Activated CD8-positive, alpha-beta memory T cell treated with anti-CD3 and anti-CD28 coated beads for 1 hour (primary cell): ENCODE measurements around the gene MGST2.

ENCODE experiments used
- DNase-seq, 2 donors: peaks; one replicate each; pipeline ENCODE4 v3.0.0-alpha.2; 2020; ENCODE audit warnings: low read depth in 1 of 2; ENCODE audit errors: extremely low read depth in 1 of 2

The MGST2 gene

DNA sequence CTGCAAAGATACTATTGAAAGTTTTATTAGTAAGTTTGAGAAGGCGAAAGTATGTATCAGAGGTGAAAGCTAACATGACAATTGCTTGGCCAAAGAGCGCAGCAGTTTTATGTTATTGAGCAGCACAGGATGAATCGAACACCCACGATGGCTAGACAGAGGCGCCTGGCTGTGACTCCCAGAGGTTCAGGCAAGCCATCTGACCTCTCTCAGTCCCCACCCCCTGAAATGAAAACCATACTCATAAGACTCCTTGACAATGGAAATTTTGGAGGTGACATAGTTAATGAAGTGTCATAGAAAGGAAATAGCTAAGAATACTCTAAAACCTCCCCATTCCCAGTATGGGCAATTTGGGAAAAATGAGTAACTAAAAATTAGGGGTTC is 70.6 kb downstream of the MGST2 start:
- DNase-seq: no peak

DNA sequence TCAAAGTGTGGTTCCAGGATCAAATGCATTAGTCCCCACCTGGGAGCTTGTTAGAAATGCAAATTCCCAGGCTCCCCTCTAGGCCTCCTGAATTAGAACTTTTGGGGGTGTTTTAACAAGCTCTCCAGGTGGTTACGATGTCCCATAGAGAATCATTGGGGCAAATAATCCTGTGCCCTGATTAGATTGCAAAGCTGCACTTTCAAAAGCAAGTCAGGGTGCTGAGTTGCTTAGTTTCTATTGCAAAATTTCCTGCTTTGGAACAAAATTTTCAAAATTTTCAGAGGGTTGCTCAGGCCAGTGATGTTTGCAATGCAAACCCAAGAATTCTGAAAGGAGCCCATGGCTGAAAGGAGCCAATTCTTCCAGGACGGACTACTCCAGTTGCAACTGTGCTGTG is 71.0 kb downstream of the MGST2 start:
- no peak for DNase-seq

DNA sequence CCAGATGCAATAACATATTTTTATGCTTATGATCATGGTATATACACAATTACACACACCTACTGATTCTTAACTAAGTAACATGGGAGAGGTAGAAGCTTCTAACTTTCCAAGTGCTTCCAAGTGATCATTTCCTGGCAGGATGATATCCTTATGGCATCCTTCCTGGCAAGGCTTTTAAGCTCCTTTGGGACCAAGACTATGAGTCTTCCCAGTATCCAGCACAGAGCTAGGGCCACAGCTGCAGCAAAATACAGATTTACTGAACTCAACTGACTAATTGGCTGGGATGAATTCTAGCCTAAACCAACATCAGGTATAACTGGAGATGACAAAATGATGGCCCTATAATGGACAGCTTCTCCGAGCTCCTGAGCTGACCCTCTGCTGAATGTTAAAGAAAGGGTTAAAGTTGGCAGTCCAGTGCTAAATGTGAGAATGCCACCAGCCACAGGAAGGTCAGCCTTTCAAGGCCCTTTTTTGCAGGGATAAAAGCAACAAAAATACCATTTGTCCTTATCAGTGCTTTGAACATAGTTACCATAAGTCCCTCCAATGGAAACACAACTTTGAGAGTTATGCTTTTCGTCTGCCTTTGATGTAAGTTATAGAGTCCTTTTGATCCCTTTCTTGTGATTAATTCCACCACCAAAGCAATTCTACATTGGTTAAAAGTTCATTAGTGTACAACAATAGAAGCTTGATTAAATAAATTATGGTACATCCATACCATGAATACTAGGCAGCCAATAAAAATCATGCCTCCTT is 73.4 kb downstream of the MGST2 start:
- DNase-seq: no peak

DNA sequence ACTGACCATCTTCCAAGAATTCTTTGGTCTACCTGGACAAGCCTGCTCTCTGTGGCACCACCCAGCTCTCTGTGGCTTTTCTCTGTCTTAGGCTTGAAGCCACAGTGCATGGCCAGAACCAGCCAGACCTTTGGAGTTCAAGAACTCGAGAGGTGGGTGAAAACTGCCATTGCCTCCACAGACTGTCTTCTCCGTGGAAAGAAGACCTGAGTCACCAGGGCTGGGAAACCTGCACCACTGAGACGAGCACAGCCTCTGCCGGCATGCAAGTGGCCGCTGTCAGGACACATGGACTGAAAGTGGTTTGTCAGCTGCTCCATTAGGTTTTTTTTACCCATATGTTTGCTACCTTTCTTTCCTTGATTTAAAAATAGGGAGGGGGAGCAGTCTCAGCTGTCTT is 74.5 kb downstream of the MGST2 start:
- DNase-seq: no peak

DNA sequence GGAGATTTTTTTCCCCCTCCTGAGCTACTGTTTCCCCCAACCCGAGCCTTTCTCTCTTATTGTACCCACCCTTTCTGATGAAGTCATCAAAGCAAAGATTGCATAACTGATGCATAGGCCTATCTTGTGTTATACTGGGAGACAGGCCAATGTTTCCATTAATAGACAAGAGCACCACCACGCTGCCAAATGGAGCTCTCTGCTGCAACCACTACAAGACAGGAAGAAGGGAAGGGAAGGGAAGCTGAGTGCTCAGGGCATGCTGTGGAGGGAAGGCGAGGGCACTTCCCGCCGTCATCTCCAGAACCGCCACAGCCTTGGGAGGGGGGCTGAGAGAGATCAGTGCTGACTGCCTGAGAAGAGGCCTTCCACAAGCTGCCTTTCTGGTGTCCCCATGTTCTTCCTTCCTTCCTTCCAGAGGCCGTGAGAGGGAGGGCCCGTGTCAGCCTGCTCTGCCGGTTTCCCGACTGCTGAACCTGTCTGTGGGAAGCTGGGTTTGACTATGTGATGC is 75.0 kb downstream of the MGST2 start:
- no peak for DNase-seq

DNA sequence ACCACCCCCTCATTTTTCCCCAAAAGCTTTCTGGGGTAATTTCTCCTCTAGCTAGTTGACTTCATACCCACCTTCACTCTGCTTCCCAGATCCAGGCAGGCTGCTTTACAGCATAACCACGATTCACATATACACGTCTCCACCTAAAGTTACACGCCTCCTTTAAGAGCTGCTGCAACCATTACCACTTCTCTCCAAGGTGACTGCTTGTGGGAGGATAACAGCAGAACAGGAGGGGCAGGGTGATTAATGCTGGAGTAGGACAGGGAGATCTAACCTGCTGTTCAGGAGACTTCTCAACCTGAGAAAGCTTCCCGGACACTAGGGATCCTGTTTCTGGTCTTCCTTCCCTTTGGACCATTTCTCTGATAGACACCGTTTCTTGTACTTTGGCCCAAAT is 77.4 kb downstream of the MGST2 start:
- no peak for DNase-seq

DNA sequence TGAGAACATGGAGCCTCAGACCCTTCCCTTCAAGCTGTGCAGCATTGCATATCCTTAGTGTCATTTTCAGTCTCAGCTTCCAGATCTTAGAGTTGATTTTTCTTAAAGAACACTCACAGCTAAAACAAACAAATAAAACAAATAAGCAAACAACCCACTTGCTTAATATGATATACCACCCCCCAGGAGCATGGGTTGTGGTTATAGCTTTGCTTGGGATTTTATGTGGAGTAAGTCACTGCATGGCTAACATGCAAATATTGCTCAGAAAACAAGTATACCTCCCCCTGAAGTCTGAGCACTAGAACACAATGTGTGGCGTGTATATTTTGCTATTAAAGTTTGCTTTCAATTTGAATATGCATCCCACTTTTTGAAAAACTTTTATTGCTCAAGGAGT is 78.6 kb downstream of the MGST2 start:
- no peak for DNase-seq

DNA sequence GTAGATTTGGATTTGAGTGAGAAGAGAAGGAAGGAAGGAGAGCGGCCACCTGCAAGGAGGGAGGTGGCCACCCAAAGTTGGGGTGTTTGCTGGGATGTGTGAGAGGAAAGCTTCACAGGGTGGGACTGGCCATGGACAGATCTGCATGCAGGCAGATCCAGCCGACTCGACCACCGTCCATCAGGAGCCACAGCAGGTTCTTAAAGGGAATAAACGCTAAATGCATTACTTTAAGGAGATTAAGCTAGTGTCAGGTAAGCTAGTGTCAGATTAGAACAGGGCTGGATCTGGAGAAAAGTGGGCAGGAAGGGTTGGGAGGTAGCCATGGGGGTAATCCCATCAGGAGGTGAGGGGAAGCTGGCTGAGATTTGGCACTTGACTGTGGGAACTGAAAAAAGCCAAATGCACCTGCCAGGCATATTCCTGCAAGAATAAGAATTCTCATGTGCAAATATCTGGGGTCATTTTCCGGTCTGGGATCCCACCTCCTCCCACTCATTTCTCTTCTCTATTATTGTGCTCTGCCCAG is 79.6 kb downstream of the MGST2 start:
- no peak for DNase-seq

DNA sequence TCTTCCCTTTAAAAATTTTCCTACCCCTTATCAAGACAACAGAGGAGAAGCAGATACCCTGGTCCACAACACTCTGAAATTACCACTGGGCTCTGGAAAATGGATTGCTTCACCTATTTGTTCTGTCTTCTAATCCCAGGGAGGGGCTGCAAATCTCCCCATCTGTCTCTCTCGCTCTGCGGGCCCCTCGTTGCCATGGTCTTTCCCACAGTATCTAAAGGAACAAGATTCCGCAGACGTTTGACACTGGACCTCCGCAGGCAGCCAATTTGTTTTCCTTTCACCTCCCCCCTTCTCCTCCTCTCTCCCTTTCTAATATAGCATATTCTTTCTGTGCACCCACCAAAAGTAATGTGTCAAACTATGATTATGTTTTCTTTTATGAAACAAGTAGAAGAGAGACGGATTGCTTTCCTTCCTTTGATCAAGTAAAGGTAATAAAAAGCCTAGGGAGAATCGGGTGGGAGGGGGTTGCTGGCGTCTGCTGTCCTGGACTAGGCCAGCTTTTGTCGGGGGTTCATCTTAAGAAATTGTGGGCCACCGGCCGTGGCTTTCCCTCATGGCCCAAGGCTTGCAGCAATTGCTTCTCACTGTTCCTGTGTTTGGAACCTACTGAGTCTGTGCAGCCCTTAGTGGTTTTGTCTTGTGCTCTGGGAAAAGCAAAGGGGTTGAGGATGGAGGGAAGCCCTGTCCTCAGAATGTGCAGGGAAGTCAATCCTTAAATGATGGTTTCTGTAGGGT is 81.0 kb downstream of the MGST2 start:
- no peak for DNase-seq

DNA sequence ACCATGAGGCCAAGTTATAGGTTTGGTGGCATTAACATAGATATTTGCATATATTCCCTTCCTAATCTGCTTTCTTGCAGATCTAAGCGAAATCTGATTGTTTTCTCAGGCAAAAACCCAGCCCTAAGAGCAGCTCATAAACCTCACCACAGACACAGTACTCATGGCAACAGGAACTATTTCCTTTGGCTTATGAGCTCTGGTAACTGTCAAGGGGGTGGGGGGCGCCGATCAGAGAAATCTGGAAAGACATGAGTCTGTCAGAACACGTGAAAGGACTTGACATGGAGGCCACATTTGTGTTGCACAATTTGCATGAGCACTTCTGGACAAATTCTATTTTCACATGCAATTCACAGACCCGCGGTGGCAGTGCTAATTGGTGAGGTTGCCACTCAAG is 83.7 kb downstream of the MGST2 start:
- DNase-seq: no peak

DNA sequence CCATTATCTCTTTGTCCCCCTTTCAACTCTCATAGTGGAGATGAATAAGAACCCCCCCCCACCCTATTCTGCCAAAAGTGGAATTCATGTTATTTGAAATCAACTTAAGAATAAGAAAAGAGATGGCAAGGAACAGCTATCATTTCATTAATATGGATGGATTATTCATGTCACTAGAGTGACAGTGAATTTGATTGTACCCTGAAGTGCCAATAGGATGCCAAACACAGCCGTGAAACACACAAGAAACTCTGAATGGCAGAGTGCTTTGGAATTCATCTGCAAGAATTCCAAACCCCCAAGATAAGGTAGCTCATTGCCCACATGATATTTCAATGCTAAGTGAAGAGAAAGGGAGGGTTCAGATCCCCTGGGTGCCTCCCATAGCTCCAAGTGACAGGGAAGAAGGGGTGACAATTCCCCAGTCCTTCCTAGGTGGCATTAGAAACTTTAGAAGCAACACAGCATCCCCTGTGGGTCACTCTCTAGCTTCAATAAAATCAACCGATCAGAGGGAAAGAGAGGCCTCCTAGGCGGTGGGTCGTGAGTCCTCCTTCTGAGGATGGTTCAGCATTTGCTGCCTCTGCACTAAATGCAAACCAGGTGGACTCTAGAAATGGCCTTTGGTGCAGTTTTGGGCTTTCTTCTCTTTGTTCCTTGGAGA is 84.3 kb downstream of the MGST2 start:
- DNase-seq: no peak

DNA sequence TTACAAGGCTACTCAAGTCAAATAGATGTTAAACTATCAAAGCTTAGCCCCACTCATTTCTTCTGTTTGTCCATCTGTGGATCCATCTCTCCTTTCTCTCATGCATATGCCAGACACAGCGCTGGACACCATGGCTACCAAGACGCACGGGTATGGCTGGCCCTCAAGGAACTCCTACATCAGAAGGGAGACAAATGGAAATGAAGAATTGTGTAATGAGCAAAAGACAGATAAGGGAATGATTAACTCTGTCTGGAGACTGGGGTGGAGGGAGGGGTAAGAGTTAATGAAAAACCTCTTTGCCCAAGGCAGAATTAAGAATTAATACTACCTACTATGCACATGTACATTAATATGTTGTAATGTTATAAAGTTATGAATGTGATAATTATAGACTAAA is 88.1 kb downstream of the MGST2 start:
- DNase-seq: no peak
